Stomach smooth muscle (tissue), 2 donors: ENCODE measurements around the gene NCOA1.

ENCODE experiments used
- H3K27ac ChIP-seq: one replicate; pipeline ENCODE4 v1.7.0; 2013; ENCODE audit warnings: mild to moderate bottlenecking, low read length, inconsistent platforms
- H3K27me3 ChIP-seq, 2 donors: one replicate each; pipeline ENCODE4 v1.7.0; 2013; ENCODE audit warnings: low read length in 2 of 2; ENCODE audit not compliant: insufficient read depth in 2 of 2, control insufficient read depth in 1 of 2
- H3K36me3 ChIP-seq, 2 donors: one replicate each; pipeline ENCODE4 v1.7.0; 2013; ENCODE audit warnings: low read length in 2 of 2; ENCODE audit not compliant: control insufficient read depth in 2 of 2, insufficient read depth in 2 of 2
- H3K4me1 ChIP-seq: one replicate; pipeline ENCODE4 v1.7.0; 2013; ENCODE audit warnings: low read length; ENCODE audit not compliant: control insufficient read depth, insufficient read depth
- H3K4me3 ChIP-seq, 2 donors: one replicate each; pipeline ENCODE4 v1.7.0; 2013; ENCODE audit warnings: low read length in 2 of 2
- H3K9ac ChIP-seq, 2 donors: one replicate each; pipeline ENCODE4 v1.7.0; 2013; ENCODE audit warnings: low read length in 2 of 2, mild to moderate bottlenecking in 1 of 2
- H3K9me3 ChIP-seq, 2 donors: one replicate each; pipeline ENCODE4 v1.7.0; 2013; ENCODE audit warnings: low read length in 2 of 2; ENCODE audit not compliant: control insufficient read depth in 2 of 2
- donor health status: healthy.
- donor health status: Pancreatic carcinoma.

Gene NCOA1

GRCh38 chr2:24690524-24690923 lies 199.5 kb downstream of the NCOA1 start:
- Histone ChIP-seq H3K27ac (no peak overlapping the region), H3K27me3 (no peaks in the 10 kb centered on the region), H3K4me3 (no peak overlapping the region), H3K9me3 (no peaks in the 10 kb centered on the region), H3K36me3 (peaks cover 0 to 2% of the 10 kb centered on the region in 2 donors), H3K4me1 (no peaks in the 10 kb centered on the region), H3K9ac (no peak overlapping the region)

GRCh38 chr2:24691806-24692205 lies 200.8 kb downstream of the NCOA1 start:
- Histone ChIP-seq H3K27me3 (no peaks in the 10 kb centered on the region), H3K4me1 (no peaks in the 10 kb centered on the region), H3K9ac (no peak overlapping the region), H3K4me3 (no peak overlapping the region), H3K9me3 (no peaks in the 10 kb centered on the region), H3K27ac (no peak overlapping the region), H3K36me3 (peaks cover 0 to 2% of the 10 kb centered on the region in 2 donors)

DNA sequence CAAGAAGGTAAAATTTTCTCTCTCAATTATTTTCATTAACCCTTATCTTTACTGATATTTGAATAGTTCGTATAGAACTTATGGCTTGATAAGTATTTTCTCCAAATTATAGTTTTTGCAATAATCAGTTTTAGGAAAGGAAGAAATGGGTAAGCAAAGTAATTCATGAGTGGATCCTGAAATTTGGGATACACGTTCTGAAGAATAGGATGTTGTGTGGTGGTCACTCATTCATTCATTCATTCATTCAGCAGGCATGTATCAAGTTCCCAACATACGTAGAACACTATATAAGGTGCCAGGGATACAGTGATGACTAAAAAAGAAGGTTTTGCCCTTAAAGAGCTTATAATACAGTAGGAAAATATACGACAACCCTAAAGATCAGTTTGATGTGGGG lies 206.7 kb downstream of the NCOA1 start:
- H3K4me3 ChIP-seq = no peak overlapping the region
- no peak overlapping the region for H3K27ac ChIP-seq
- H3K4me1 ChIP-seq = no peaks in the 10 kb centered on the region
- peaks cover 2 to 6% of the 10 kb centered on the region in 2 donors for H3K36me3 ChIP-seq
- no peak overlapping the region for H3K9ac ChIP-seq
- H3K27me3 ChIP-seq = no peaks in the 10 kb centered on the region
- H3K9me3 ChIP-seq = no peaks in the 10 kb centered on the region

DNA sequence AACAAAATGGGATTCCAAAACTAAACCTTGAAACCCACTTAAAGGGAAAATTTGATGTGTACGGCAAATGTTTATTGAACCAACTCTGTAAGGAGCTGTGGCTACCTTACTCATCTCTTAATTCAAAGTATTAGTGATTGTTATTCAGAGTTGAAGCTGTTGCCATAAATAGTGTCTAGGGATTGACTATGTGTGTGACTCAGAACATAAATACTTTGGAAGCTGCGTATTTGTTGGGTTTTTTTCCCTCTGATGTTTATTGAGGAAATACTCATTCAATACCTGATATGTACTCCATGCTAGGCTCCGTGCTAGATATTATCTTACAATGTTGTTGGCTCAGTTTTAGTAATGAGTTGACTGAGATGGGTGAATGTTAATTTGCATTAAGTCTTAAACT lies 211.7 kb downstream of the NCOA1 start:
- Histone ChIP-seq H3K36me3 (peaks cover 13 to 15% of the 10 kb centered on the region in 2 donors), H3K27ac (no peak overlapping the region), H3K27me3 (no peaks in the 10 kb centered on the region), H3K9ac (no peak overlapping the region), H3K4me3 (no peak overlapping the region), H3K4me1 (no peaks in the 10 kb centered on the region), H3K9me3 (no peaks in the 10 kb centered on the region)

GRCh38 chr2:24704692-24705091 lies 213.6 kb downstream of the NCOA1 start:
- Histone ChIP-seq H3K4me3 (no peak overlapping the region), H3K9ac (no peak overlapping the region), H3K9me3 (no peaks in the 10 kb centered on the region), H3K36me3 (peaks cover 11 to 17% of the 10 kb centered on the region in 2 donors), H3K27ac (no peak overlapping the region), H3K27me3 (no peaks in the 10 kb centered on the region), H3K4me1 (no peaks in the 10 kb centered on the region)

GRCh38 chr2:24707143-24707542 lies 216.1 kb downstream of the NCOA1 start:
- H3K4me3 ChIP-seq = no peak overlapping the region
- H3K9me3 ChIP-seq = no peaks in the 10 kb centered on the region
- H3K27ac ChIP-seq = no peak overlapping the region
- H3K27me3 ChIP-seq = no peaks in the 10 kb centered on the region
- H3K4me1 ChIP-seq = no peaks in the 10 kb centered on the region
- no peak overlapping the region for H3K9ac ChIP-seq
- H3K36me3 ChIP-seq = peaks cover 16 to 22% of the 10 kb centered on the region in 2 donors

- Histone ChIP-seq H3K4me1 (no peaks in the 10 kb centered on the region), H3K36me3 (peaks cover 16 to 22% of the 10 kb centered on the region in 2 donors), H3K27me3 (no peaks in the 10 kb centered on the region), H3K27ac (no peak overlapping the region), H3K4me3 (no peak overlapping the region), H3K9ac (no peak overlapping the region), H3K9me3 (no peaks in the 10 kb centered on the region)
Observed at GRCh38 chr2:24708537-24709152, 217.6 kb downstream of the NCOA1 start.

GRCh38 chr2:24710806-24711205 lies 219.8 kb downstream of the NCOA1 start:
- Histone ChIP-seq H3K4me3 (no peak overlapping the region), H3K36me3 (peaks cover 16 to 22% of the 10 kb centered on the region in 2 donors), H3K9ac (no peak overlapping the region)

GRCh38 chr2:24711865-24712264 lies 220.8 kb downstream of the NCOA1 start:
- Histone ChIP-seq H3K27ac (no peak overlapping the region), H3K4me1 (no peaks in the 10 kb centered on the region), H3K36me3 (peaks cover 11 to 17% of the 10 kb centered on the region in 2 donors), H3K4me3 (no peak overlapping the region), H3K27me3 (no peaks in the 10 kb centered on the region), H3K9ac (no peak overlapping the region), H3K9me3 (no peaks in the 10 kb centered on the region)

More at GRCh38 chr2:24710806-24711205, 219.8 kb downstream of the NCOA1 start:
- Histone ChIP-seq H3K27ac (no peak overlapping the region), H3K4me1 (no peaks in the 10 kb centered on the region), H3K9me3 (no peaks in the 10 kb centered on the region), H3K27me3 (no peaks in the 10 kb centered on the region)

- no peak overlapping the region for H3K4me3 ChIP-seq
- H3K36me3 ChIP-seq = peaks cover 7 to 13% of the 10 kb centered on the region in 2 donors
- H3K4me1 ChIP-seq = no peaks in the 10 kb centered on the region
- H3K27ac ChIP-seq = no peak overlapping the region
- H3K9me3 ChIP-seq = no peaks in the 10 kb centered on the region
- H3K27me3 ChIP-seq = no peaks in the 10 kb centered on the region
- no peak overlapping the region for H3K9ac ChIP-seq
Observed at GRCh38 chr2:24712296-24712695, 221.2 kb downstream of the NCOA1 start.

DNA sequence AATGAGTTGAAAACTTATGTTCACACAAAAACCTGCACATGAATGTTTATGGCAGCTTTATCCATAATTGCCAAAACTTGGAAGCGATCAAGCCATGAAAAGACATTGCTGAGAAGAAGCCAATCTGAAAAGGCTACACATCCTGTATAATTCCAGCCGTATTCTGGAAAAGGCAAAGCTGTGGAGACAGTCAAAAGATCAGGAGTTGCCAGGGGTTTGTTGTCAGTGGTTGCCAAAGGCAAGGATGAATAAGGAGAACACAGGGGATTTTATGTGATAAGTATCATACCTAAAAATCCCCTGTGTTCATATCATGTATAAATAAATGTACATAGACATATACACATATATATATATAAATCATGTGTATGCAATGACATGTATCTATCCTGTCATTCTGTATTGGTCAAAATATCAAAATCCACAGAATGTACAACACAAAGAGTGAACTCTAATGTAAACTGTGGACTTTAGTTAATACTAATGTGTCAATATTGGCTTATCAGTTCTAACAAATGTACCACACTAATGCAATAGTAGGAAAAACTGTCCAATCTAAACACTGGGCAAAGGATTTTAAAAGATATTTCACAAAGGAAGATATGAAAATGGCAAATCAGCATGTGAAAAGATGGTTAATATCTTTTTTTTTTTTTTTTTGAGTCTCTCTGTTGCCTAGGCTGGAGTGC lies 226.4 kb downstream of the NCOA1 start:
- Histone ChIP-seq H3K27ac (no peak overlapping the region), H3K36me3 (peaks cover 3% of the 10 kb centered on the region in 2 donors), H3K4me1 (no peaks in the 10 kb centered on the region), H3K9ac (no peak overlapping the region), H3K4me3 (no peak overlapping the region), H3K27me3 (no peaks in the 10 kb centered on the region), H3K9me3 (no peaks in the 10 kb centered on the region)
